OCI-LY3 (cell line): Measurements from ENCODE around the gene NRF1.

Source experiments
- CTCF ChIP-seq: fragments of 200-600, 300-600 bp; sonication (generic); IDR thresholded peaks from 2 replicates; pipeline ENCODE4 v1.5.1; 2014; ENCODE audit warnings: antibody characterized with exemption, low read length, low read depth
- EZH2phosphoT487 ChIP-seq: fragments of 200-600 bp; shearing (Covaris generic); IDR thresholded peaks from 2 replicates; pipeline ENCODE4 v1.6.1; 2018; ENCODE audit warnings: antibody characterized with exemption, mixed run types, low read depth

- no peak for TF ChIP-seq CTCF
- TF ChIP-seq EZH2phosphoT487: no peak
Measured at GRCh38 chr7:129774871-129775694, 163.6 kb downstream of the NRF1 start.
